ENCODE results near the gene PTPRN2. TPM values are rescaled to one million over a fixed set of nuclear protein-coding genes. Genes with fewer than 3 reads are reported as not detected.

The PTPRN2 gene
- total and polyA plus RNA-seq, 2 of the 13 experiments (the other 11 are each of a cell fraction or from before 2014, with no cell fraction given): 2.5 to 24.2 TPM

DNA sequence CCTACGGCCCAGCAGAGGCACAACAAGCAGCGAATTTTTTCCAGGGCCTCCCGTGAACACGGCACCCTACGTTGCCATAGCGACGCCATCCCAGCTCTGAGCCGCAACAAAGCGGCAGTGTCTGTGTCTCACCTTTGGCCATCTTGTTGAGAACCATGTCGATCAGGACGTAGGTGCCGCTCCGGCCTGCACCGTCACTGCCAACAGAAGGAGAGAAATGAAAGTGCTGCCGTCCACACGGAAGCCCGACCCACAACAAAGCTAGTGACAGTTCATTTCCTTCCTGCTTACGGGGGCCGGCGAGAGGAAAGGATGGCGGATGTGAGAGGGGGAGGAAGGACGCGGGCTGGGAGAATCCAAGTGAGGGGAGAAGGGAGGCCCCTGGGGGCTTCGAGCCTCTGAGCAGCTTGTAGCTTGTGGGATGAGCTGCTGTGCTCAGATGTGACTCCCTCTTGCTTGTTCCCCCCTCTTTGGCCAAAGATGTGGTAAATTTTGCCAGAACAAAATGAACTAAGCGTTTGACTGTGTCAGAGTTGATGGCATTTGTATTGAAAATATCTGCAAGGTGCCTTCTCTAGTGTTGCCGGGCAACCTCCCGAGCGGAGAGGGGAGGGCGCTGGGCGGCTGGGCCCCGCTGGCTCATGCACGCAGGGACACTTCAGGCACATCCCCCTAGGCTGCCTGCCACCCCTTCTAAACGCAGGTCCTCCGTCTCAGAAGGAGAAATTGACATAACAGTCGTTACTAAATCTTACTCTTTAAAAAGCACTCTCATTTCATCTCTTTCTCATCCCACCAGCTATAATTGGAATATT is 1018.6 kb downstream of the PTPRN2 start (continued):
- no peak for TF ChIP-seq SNAI1 (CRISPR knock-in tag; IDR thresholded peaks at IDR 0.05; ENCODE audit: borderline replicate concordance)
- TF ChIP-seq LCORL (IDR thresholded peaks at IDR 0.05): no peak
- no peak for TF ChIP-seq LCORL (CRISPR knock-in tag; IDR thresholded peaks at IDR 0.05)
- no peak for TF ChIP-seq RBM39 (IDR thresholded peaks at IDR 0.05; ENCODE audit: low read depth, low read length, poor library complexity, severe bottlenecking)
- no peak for TF ChIP-seq DBP (CRISPR knock-in tag; IDR thresholded peaks at IDR 0.05; ENCODE audit: not compliant biosample characterization)
- TF ChIP-seq, protein P1, sequence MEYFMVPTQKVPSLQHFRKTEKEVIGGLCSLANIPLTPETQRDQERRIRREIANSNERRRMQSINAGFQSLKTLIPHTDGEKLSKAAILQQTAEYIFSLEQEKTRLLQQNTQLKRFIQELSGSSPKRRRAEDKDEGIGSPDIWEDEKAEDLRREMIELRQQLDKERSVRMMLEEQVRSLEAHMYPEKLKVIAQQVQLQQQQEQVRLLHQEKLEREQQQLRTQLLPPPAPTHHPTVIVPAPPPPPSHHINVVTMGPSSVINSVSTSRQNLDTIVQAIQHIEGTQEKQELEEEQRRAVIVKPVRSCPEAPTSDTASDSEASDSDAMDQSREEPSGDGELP (IDR thresholded peaks at IDR 0.05; ENCODE audit: borderline replicate concordance, low read depth): no peak
- no peak for TF ChIP-seq DNMT1 (CRISPR knock-in tag; IDR thresholded peaks at IDR 0.05)
- no peak for TF ChIP-seq ZBTB3 (CRISPR knock-in tag; IDR thresholded peaks at IDR 0.05; ENCODE audit: borderline replicate concordance, low read depth)
- no peak for TF ChIP-seq DMAP1 (CRISPR knock-in tag; IDR thresholded peaks at IDR 0.05)
- TF ChIP-seq ZZZ3 (CRISPR knock-in tag; IDR thresholded peaks at IDR 0.05; ENCODE audit: borderline replicate concordance): no peak
- TF ChIP-seq CHD2 (IDR thresholded peaks at IDR 0.05; ENCODE audit: low read depth, low read length): no peak
- no peak for TF ChIP-seq ZNF335 (CRISPR knock-in tag; IDR thresholded peaks at IDR 0.05)
- TF ChIP-seq, protein P2, sequence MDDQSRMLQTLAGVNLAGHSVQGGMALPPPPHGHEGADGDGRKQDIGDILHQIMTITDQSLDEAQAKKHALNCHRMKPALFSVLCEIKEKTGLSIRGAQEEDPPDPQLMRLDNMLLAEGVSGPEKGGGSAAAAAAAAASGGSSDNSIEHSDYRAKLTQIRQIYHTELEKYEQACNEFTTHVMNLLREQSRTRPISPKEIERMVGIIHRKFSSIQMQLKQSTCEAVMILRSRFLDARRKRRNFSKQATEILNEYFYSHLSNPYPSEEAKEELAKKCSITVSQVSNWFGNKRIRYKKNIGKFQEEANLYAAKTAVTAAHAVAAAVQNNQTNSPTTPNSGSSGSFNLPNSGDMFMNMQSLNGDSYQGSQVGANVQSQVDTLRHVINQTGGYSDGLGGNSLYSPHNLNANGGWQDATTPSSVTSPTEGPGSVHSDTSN (CRISPR knock-in tag; IDR thresholded peaks at IDR 0.05; ENCODE audit: borderline replicate concordance): no peak
- TF ChIP-seq ZBTB20 (CRISPR knock-in tag; IDR thresholded peaks at IDR 0.05; ENCODE audit: borderline replicate concordance, low read depth): no peak
- TF ChIP-seq KDM1A (CRISPR knock-in tag; IDR thresholded peaks at IDR 0.05): no peak
- TF ChIP-seq RORA (CRISPR knock-in tag; IDR thresholded peaks at IDR 0.05): no peak
- no peak for TF ChIP-seq ZNF766 (CRISPR knock-in tag; IDR thresholded peaks at IDR 0.05; ENCODE audit: borderline replicate concordance)
- no peak for TF ChIP-seq MLX (CRISPR knock-in tag; IDR thresholded peaks at IDR 0.05)
- TF ChIP-seq ISL2 (CRISPR knock-in tag; IDR thresholded peaks at IDR 0.05): no peak
- TF ChIP-seq ZNF333 (CRISPR knock-in tag; IDR thresholded peaks at IDR 0.05; ENCODE audit: borderline replicate concordance): no peak
- TF ChIP-seq ZNF496 (CRISPR knock-in tag; IDR thresholded peaks at IDR 0.05; ENCODE audit: insufficient replicate concordance): no peak
- TF ChIP-seq ZSCAN31 (CRISPR knock-in tag; IDR thresholded peaks at IDR 0.05; ENCODE audit: low read depth): no peak
- peak; percentile 30; the same call in 1 of the 2 replicates for TF ChIP-seq GABPB1 (CRISPR knock-in tag; IDR thresholded peaks at IDR 0.05)
- 0 out of 2 replicates have a peak, but pooled peaks have one; percentile 33 for TF ChIP-seq KDM2A (CRISPR knock-in tag; IDR thresholded peaks at IDR 0.05; ENCODE audit: borderline replicate concordance, low read depth)
- peak; percentile 29; the same call in 1 of the 2 replicates for TF ChIP-seq ZMYM4 (CRISPR knock-in tag; IDR thresholded peaks at IDR 0.05)
- no peak for TF ChIP-seq SP4 (CRISPR knock-in tag; IDR thresholded peaks at IDR 0.05)
- TF ChIP-seq ZNF615 (CRISPR knock-in tag; IDR thresholded peaks at IDR 0.05; ENCODE audit: borderline replicate concordance): no peak
- no peak for TF ChIP-seq REXO4 (CRISPR knock-in tag; IDR thresholded peaks at IDR 0.05; ENCODE audit: borderline replicate concordance)
